NCI-H2081 (cell line): ENCODE results near the gene CFAP46.
"Not testable (repeated sequence)": the region's sequence is repeated elsewhere in the genome, so short reads cannot be mapped to it uniquely, and the experiment has no call there.

ENCODE experiments used
- DNase-seq, 2 experiments: peaks; one replicate each; lab custom pipeline; 2025; lab: John Stamatoyannopoulos, UW

The CFAP46 gene

GRCh38 chr10:132826524-132827422 lies 115.6 kb downstream of the CFAP46 start:
- no peak for DNase-seq

- not testable (repeated sequence) for DNase-seq
These were observed 116.4 kb downstream of the CFAP46 start for GRCh38 chr10:132825783-132826523.

GRCh38 chr10:132820056-132820455 lies 122.3 kb downstream of the CFAP46 start:
- DNase-seq = no peak

GRCh38 chr10:132817701-132818211 lies 124.6 kb downstream of the CFAP46 start:
- DNase-seq = no peak

- DNase-seq = no peak
These were observed 125.7 kb downstream of the CFAP46 start for GRCh38 chr10:132816718-132817117.

- no peak for DNase-seq
These were observed 127.1 kb downstream of the CFAP46 start for GRCh38 chr10:132815168-132815857.

- DNase-seq = no peak
These were observed 127.9 kb downstream of the CFAP46 start for GRCh38 chr10:132814469-132814856.

- no peak for DNase-seq
These were observed 128.6 kb downstream of the CFAP46 start for GRCh38 chr10:132813560-132814468.

GRCh38 chr10:132813001-132813401 lies 129.4 kb downstream of the CFAP46 start:
- no peak for DNase-seq

GRCh38 chr10:132812520-132812919 lies 129.8 kb downstream of the CFAP46 start:
- DNase-seq = no peak

- DNase-seq = no peak
These were observed 130.4 kb downstream of the CFAP46 start for GRCh38 chr10:132811891-132812481.

GRCh38 chr10:132810807-132811700 lies 131.3 kb downstream of the CFAP46 start:
- DNase-seq = no peak

GRCh38 chr10:132810141-132810806 lies 132.1 kb downstream of the CFAP46 start:
- DNase-seq = no peak

- no peak for DNase-seq
These were observed 132.9 kb downstream of the CFAP46 start for GRCh38 chr10:132809232-132810140.

GRCh38 chr10:132808383-132809231 lies 133.8 kb downstream of the CFAP46 start:
- no peak for DNase-seq

- DNase-seq = no peak
These were observed 134.7 kb downstream of the CFAP46 start for GRCh38 chr10:132807621-132808049.

GRCh38 chr10:132806561-132807003 lies 135.8 kb downstream of the CFAP46 start:
- DNase-seq = no peak
